GM21381 (cell line): ENCODE measurements around the gene LRRK2.
"Not testable (repeated sequence)": the region's sequence is repeated elsewhere in the genome, so short reads cannot be mapped to it uniquely, and the experiment has no call there.

Experiments
- ATAC-seq: cut with Tn5 transposase; IDR thresholded peaks from one replicate; pipeline ENCODE4 v1.9.1; 2021; ENCODE audit warnings: mild to moderate bottlenecking, moderate library complexity; ENCODE audit not compliant: unreplicated experiment

LRRK2 gene

GRCh38 chr12:40211186-40211585 is 13.6 kb upstream of the LRRK2 start:
- ATAC-seq = not testable (repeated sequence)

GRCh38 chr12:40212566-40212965 is 12.2 kb upstream of the LRRK2 start:
- no peak for ATAC-seq

GRCh38 chr12:40215982-40216381 is 8.8 kb upstream of the LRRK2 start:
- ATAC-seq = no peak

GRCh38 chr12:40216516-40217288 is 8.1 kb upstream of the LRRK2 start:
- no peak for ATAC-seq

- ATAC-seq = no peak
Observed at GRCh38 chr12:40219760-40220159, 5.0 kb upstream of the LRRK2 start.

- no peak for ATAC-seq
Observed at GRCh38 chr12:40222247-40222646, 2.5 kb upstream of the LRRK2 start.

GRCh38 chr12:40223646-40224045 is 1.2 kb upstream of the LRRK2 start:
- ATAC-seq = no peak

- ATAC-seq = no peak
Observed at GRCh38 chr12:40225337-40225983, 663 bp downstream of the LRRK2 start.

GRCh38 chr12:40225984-40226602 is 1.3 kb downstream of the LRRK2 start:
- peak; percentile 55 for ATAC-seq

- ATAC-seq = no peak
Observed at GRCh38 chr12:40226705-40227104, 1.9 kb downstream of the LRRK2 start.

GRCh38 chr12:40227447-40227846 is 2.6 kb downstream of the LRRK2 start:
- no peak for ATAC-seq

- ATAC-seq = no peak
Observed at GRCh38 chr12:40228727-40229126, 3.9 kb downstream of the LRRK2 start.

GRCh38 chr12:40229690-40230651 is 5.2 kb downstream of the LRRK2 start:
- ATAC-seq = no peak

- ATAC-seq = peak; percentile 43
Observed at GRCh38 chr12:40232602-40233001, 7.8 kb downstream of the LRRK2 start.

- no peak for ATAC-seq
Observed at GRCh38 chr12:40233741-40234367, 9.1 kb downstream of the LRRK2 start.

- no peak for ATAC-seq
Observed at GRCh38 chr12:40236357-40236850, 11.6 kb downstream of the LRRK2 start.

GRCh38 chr12:40238266-40238902 is 13.6 kb downstream of the LRRK2 start:
- ATAC-seq = no peak

- no peak for ATAC-seq
Observed at GRCh38 chr12:40238979-40239378, 14.2 kb downstream of the LRRK2 start.

- no peak for ATAC-seq
Observed at GRCh38 chr12:40240779-40241178, 16.0 kb downstream of the LRRK2 start.

GRCh38 chr12:40241741-40242140 is 16.9 kb downstream of the LRRK2 start:
- ATAC-seq = no peak
